ENCODE data around the gene SND1.

SND1 gene

DNA sequence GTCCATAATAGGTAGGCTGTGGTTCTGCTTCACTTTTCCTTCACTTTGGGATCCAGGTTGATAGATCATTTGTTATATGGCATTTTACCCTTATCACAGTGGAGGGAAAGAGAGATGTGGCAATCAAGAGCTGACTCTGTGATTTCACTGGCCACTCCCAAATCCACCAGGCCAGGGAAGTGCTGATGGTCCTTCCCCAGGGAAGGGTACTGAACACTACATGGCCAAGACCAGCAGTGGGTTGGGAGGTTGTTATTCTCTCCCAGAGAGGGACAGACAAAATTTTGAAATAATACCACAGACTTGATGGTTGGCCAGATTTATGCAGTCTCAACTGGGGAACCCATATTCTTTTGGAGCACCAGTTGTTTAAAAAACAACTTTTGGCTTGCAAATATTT lies 102.5 kb downstream of the SND1 start (continued):
- TF ChIP-seq, protein P1, sequence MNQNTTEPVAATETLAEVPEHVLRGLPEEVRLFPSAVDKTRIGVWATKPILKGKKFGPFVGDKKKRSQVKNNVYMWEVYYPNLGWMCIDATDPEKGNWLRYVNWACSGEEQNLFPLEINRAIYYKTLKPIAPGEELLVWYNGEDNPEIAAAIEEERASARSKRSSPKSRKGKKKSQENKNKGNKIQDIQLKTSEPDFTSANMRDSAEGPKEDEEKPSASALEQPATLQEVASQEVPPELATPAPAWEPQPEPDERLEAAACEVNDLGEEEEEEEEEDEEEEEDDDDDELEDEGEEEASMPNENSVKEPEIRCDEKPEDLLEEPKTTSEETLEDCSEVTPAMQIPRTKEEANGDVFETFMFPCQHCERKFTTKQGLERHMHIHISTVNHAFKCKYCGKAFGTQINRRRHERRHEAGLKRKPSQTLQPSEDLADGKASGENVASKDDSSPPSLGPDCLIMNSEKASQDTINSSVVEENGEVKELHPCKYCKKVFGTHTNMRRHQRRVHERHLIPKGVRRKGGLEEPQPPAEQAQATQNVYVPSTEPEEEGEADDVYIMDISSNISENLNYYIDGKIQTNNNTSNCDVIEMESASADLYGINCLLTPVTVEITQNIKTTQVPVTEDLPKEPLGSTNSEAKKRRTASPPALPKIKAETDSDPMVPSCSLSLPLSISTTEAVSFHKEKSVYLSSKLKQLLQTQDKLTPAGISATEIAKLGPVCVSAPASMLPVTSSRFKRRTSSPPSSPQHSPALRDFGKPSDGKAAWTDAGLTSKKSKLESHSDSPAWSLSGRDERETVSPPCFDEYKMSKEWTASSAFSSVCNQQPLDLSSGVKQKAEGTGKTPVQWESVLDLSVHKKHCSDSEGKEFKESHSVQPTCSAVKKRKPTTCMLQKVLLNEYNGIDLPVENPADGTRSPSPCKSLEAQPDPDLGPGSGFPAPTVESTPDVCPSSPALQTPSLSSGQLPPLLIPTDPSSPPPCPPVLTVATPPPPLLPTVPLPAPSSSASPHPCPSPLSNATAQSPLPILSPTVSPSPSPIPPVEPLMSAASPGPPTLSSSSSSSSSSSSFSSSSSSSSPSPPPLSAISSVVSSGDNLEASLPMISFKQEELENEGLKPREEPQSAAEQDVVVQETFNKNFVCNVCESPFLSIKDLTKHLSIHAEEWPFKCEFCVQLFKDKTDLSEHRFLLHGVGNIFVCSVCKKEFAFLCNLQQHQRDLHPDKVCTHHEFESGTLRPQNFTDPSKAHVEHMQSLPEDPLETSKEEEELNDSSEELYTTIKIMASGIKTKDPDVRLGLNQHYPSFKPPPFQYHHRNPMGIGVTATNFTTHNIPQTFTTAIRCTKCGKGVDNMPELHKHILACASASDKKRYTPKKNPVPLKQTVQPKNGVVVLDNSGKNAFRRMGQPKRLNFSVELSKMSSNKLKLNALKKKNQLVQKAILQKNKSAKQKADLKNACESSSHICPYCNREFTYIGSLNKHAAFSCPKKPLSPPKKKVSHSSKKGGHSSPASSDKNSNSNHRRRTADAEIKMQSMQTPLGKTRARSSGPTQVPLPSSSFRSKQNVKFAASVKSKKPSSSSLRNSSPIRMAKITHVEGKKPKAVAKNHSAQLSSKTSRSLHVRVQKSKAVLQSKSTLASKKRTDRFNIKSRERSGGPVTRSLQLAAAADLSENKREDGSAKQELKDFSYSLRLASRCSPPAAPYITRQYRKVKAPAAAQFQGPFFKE (tag by site-specific recombination; IDR thresholded peaks at IDR 0.05; ENCODE audit: borderline replicate concordance): no peak
- TF ChIP-seq ZIC2 (tag by site-specific recombination; IDR thresholded peaks at IDR 0.05) (no peak), ZNF121 (tag by site-specific recombination; IDR thresholded peaks at IDR 0.05) (no peak), ZNF623 (tag by site-specific recombination; IDR thresholded peaks at IDR 0.05) (no peak), ZNF394 (tag by site-specific recombination; IDR thresholded peaks at IDR 0.05; ENCODE audit: borderline replicate concordance) (no peak)
- TF ChIP-seq, protein P2, sequence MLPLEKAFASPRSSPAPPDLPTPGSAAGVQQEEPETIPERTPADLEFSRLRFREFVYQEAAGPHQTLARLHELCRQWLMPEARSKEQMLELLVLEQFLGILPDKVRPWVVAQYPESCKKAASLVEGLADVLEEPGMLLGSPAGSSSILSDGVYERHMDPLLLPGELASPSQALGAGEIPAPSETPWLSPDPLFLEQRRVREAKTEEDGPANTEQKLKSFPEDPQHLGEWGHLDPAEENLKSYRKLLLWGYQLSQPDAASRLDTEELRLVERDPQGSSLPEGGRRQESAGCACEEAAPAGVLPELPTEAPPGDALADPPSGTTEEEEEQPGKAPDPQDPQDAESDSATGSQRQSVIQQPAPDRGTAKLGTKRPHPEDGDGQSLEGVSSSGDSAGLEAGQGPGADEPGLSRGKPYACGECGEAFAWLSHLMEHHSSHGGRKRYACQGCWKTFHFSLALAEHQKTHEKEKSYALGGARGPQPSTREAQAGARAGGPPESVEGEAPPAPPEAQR (tag by site-specific recombination; IDR thresholded peaks at IDR 0.05): no peak

DNA sequence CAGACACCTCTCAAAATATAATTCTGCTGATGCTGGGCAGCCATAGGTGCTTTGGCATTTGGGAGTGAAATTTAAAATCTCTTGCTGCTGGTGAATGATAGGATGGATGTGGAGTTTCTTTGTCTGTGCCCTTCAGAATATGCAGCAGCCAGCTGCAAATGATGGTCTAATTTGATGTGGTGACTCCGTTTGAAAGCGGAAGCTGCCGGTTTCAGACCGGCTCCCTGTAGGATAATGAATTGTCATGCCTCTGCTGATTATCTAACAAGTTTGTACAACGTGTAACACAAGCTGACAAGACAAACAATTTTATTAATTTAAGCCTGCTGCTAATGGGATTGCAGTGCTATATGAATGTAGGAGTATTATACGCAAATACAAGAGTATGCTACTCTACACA lies 103.5 kb downstream of the SND1 start:
- POLR2A ChIA-PET: no interaction called here
- Histone ChIP-seq H3K36me3 (ENCODE audit: control insufficient read depth in 2 of 2, insufficient read depth in 1 of 2, low read length in 2 of 2) (no peaks in the 10 kb centered on the region), H3K4me1 (ENCODE audit: control insufficient read depth, insufficient read depth, low read length) (no peaks in the 10 kb centered on the region), H3K9me3 (ENCODE audit: control insufficient read depth, insufficient read depth, low read depth, low read length) (no peaks in the 10 kb centered on the region), H3K4me3 (ENCODE audit: low read depth, low read length) (no peak overlapping the region), H3K27ac (ENCODE audit: extremely low read depth, low read depth, low read length) (no peak overlapping the region)
- CTCF ChIA-PET: interaction anchor here (0.7 to 0.8 kb wide), 2 partner anchors 265 to 441 kb away, joined by 3 to 4 read pairs; no protein-coding TSS in a partner anchor
- TF ChIP-seq ZNF112 (tag by site-specific recombination; IDR thresholded peaks at IDR 0.05) (no peak), ZNF629 (tag by site-specific recombination; IDR thresholded peaks at IDR 0.05) (no peak), ZNF391 (tag by site-specific recombination; IDR thresholded peaks at IDR 0.05; ENCODE audit: borderline replicate concordance, low read depth) (no peak), ZNF350 (tag by site-specific recombination; IDR thresholded peaks at IDR 0.05) (no peak), PRDM1 (tag by site-specific recombination; IDR thresholded peaks at IDR 0.05) (no peak), ZNF514 (tag by site-specific recombination; IDR thresholded peaks at IDR 0.05) (no peak), ZNF747 (tag by site-specific recombination; IDR thresholded peaks at IDR 0.05) (no peak), ZNF777 (tag by site-specific recombination; IDR thresholded peaks at IDR 0.05; ENCODE audit: borderline replicate concordance) (no peak), ZNF658 (tag by site-specific recombination; IDR thresholded peaks at IDR 0.05) (no peak), ZNF23 (tag by site-specific recombination; IDR thresholded peaks at IDR 0.05; ENCODE audit: borderline replicate concordance) (no peak), BCL11A (tag by site-specific recombination; IDR thresholded peaks at IDR 0.05; ENCODE audit: low read depth) (no peak), ZNF416 (tag by site-specific recombination; IDR thresholded peaks at IDR 0.05) (no peak), SCRT1 (tag by site-specific recombination; IDR thresholded peaks at IDR 0.05; ENCODE audit: borderline replicate concordance) (no peak)
- TF ChIP-seq, protein P3, sequence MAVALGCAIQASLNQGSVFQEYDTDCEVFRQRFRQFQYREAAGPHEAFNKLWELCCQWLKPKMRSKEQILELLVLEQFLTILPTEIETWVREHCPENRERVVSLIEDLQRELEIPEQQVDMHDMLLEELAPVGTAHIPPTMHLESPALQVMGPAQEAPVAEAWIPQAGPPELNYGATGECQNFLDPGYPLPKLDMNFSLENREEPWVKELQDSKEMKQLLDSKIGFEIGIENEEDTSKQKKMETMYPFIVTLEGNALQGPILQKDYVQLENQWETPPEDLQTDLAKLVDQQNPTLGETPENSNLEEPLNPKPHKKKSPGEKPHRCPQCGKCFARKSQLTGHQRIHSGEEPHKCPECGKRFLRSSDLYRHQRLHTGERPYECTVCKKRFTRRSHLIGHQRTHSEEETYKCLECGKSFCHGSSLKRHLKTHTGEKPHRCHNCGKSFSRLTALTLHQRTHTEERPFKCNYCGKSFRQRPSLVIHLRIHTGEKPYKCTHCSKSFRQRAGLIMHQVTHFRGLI (tag by site-specific recombination; IDR thresholded peaks at IDR 0.05): no peak
- TF ChIP-seq, protein P4, sequence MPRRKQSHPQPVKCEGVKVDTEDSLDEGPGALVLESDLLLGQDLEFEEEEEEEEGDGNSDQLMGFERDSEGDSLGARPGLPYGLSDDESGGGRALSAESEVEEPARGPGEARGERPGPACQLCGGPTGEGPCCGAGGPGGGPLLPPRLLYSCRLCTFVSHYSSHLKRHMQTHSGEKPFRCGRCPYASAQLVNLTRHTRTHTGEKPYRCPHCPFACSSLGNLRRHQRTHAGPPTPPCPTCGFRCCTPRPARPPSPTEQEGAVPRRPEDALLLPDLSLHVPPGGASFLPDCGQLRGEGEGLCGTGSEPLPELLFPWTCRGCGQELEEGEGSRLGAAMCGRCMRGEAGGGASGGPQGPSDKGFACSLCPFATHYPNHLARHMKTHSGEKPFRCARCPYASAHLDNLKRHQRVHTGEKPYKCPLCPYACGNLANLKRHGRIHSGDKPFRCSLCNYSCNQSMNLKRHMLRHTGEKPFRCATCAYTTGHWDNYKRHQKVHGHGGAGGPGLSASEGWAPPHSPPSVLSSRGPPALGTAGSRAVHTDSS (tag by site-specific recombination; IDR thresholded peaks at IDR 0.05): no peak
